ENCODE data around the gene PSORS1C2.

PSORS1C2 gene

GRCh38 chr6:31179042-31179386 is 40.1 kb upstream of the PSORS1C2 start:
- DNase-seq (ENCODE audit: extremely low spot score), result no peak
- ChIA-PET CTCF (no interaction called here), POLR2A (no interaction called here)
- TF ChIP-seq CTCF (IDR thresholded peaks at IDR 0.05; ENCODE audit: control extremely low read depth, extremely low read depth, low read depth, missing control alignments), result no peak

- no peak for DNase-seq (ENCODE audit: extremely low spot score)
- ChIA-PET CTCF (interaction anchor here (0.6 to 2.9 kb wide), 4 partner anchors 10 to 25 kb away, joined by 3 to 15 read pairs (median 6); no protein-coding TSS in a partner anchor), POLR2A (no interaction called here)
- TF ChIP-seq CTCF (IDR thresholded peaks at IDR 0.05; ENCODE audit: control extremely low read depth, extremely low read depth, low read depth, missing control alignments), result no peak
These were observed 39.5 kb upstream of the PSORS1C2 start for GRCh38 chr6:31178143-31179041.

- CTCF ChIA-PET, result interaction anchor here (2.2 to 2.9 kb wide), 2 partner anchors 10 to 16 kb away, joined by 8 to 15 read pairs; no protein-coding TSS in a partner anchor
- TF ChIP-seq CTCF (IDR thresholded peaks at IDR 0.05; ENCODE audit: control extremely low read depth, extremely low read depth, low read depth, missing control alignments), result no peak
- no peak for DNase-seq (ENCODE audit: extremely low spot score)
- POLR2A ChIA-PET, result no interaction called here
These were observed 37.1 kb upstream of the PSORS1C2 start for GRCh38 chr6:31175971-31176370.

- CTCF ChIA-PET, result no interaction called here
These were observed 35.5 kb upstream of the PSORS1C2 start for GRCh38 chr6:31174378-31174777.

GRCh38 chr6:31173406-31173805 is 34.5 kb upstream of the PSORS1C2 start:
- DNase-seq (ENCODE audit: extremely low spot score), result no peak
- no peak for TF ChIP-seq CTCF (IDR thresholded peaks at IDR 0.05; ENCODE audit: control extremely low read depth, extremely low read depth, low read depth, missing control alignments)
- POLR2A ChIA-PET, result no interaction called here
- CTCF ChIA-PET, result no interaction called here

More at GRCh38 chr6:31174378-31174777, 35.5 kb upstream of the PSORS1C2 start:
- POLR2A ChIA-PET, result no interaction called here
- TF ChIP-seq CTCF (IDR thresholded peaks at IDR 0.05; ENCODE audit: control extremely low read depth, extremely low read depth, low read depth, missing control alignments), result no peak
- no peak for DNase-seq (ENCODE audit: extremely low spot score)

GRCh38 chr6:31172973-31173384 is 34.1 kb upstream of the PSORS1C2 start:
- ChIA-PET POLR2A (no interaction called here), CTCF (no interaction called here)
- DNase-seq (ENCODE audit: extremely low spot score), result no peak
- TF ChIP-seq CTCF (IDR thresholded peaks at IDR 0.05; ENCODE audit: control extremely low read depth, extremely low read depth, low read depth, missing control alignments), result no peak
